DLD1 (cell line): ENCODE results near the gene NRIP2.

Source experiments
- in situ Hi-C: cut with HindIII; loops from 2 replicates; pipeline ENCODE4 v1.10.0; 2017; ENCODE audit warnings: low sequenced_read_pairs

Gene NRIP2

GRCh38 chr12:2776129-2776806 lies 58.6 kb downstream of the NRIP2 start:
- in situ Hi-C loops, result no loop called here

- in situ Hi-C loops, result no loop called here
Observed at GRCh38 chr12:2775431-2775830, 59.4 kb downstream of the NRIP2 start.
